Renal pelvis (tissue), 4 donors: ENCODE data around the gene P2RY14. TPM values are rescaled to one million over a fixed set of nuclear protein-coding genes. Genes with fewer than 3 reads are reported as not detected.
"Not testable (repeated sequence)": the region's sequence is repeated elsewhere in the genome, so short reads cannot be mapped to it uniquely, and the experiment has no call there.

Source experiments
- DNase-seq: peaks from one replicate; pipeline ENCODE4 v3.0.0-alpha.2; 2013
- polyA plus RNA-seq, 3 donors: library from polyadenylated mRNA; unstranded; fragments of 120-200 nt; gene quantifications; one replicate each; pipeline ENCODE4 v1.2.1, GENCODE V29; 2013; ENCODE audit not compliant: insufficient read length in 3 of 3

Gene P2RY14
- polyA plus RNA-seq, 3 donors, result 0.27 to 0.62 (median 0.60) TPM

GRCh38 chr3:151262871-151263525, 15.3 kb downstream of the P2RY14 start:
- no peak for DNase-seq

- no peak for DNase-seq
These were observed 18.7 kb downstream of the P2RY14 start for GRCh38 chr3:151259664-151260063.

- no peak for DNase-seq
These were observed 21.6 kb downstream of the P2RY14 start for GRCh38 chr3:151256749-151257148.

GRCh38 chr3:151248772-151249337, 29.5 kb downstream of the P2RY14 start:
- DNase-seq, result no peak

- not testable (repeated sequence) for DNase-seq
These were observed 36.3 kb downstream of the P2RY14 start for GRCh38 chr3:151242006-151242405.

GRCh38 chr3:151236736-151237135, 41.6 kb downstream of the P2RY14 start:
- DNase-seq, result no peak

GRCh38 chr3:151236316-151236715, 42.0 kb downstream of the P2RY14 start:
- no peak for DNase-seq

GRCh38 chr3:151234825-151235224, 43.5 kb downstream of the P2RY14 start:
- no peak for DNase-seq

- no peak for DNase-seq
These were observed 45.4 kb downstream of the P2RY14 start for GRCh38 chr3:151232991-151233390.

- not testable (repeated sequence) for DNase-seq
These were observed 45.9 kb downstream of the P2RY14 start for GRCh38 chr3:151232403-151232802.

GRCh38 chr3:151230646-151231045, 47.7 kb downstream of the P2RY14 start:
- DNase-seq, result no peak

- no peak for DNase-seq
These were observed 49.7 kb downstream of the P2RY14 start for GRCh38 chr3:151228666-151229040.

GRCh38 chr3:151227807-151228665, 50.3 kb downstream of the P2RY14 start:
- DNase-seq, result peak; percentile 73

- DNase-seq, result no peak
These were observed 51.0 kb downstream of the P2RY14 start for GRCh38 chr3:151227266-151227806.

GRCh38 chr3:151226825-151227224, 51.5 kb downstream of the P2RY14 start:
- DNase-seq, result no peak

- DNase-seq, result no peak
These were observed 52.2 kb downstream of the P2RY14 start for GRCh38 chr3:151226088-151226563.

GRCh38 chr3:151225040-151225975, 53.0 kb downstream of the P2RY14 start:
- no peak for DNase-seq

- no peak for DNase-seq
These were observed 54.0 kb downstream of the P2RY14 start for GRCh38 chr3:151224268-151224866.

GRCh38 chr3:151219056-151219455, 59.3 kb downstream of the P2RY14 start:
- DNase-seq, result no peak

GRCh38 chr3:151218136-151218535, 60.2 kb downstream of the P2RY14 start:
- DNase-seq, result no peak
